Tibial nerve (tissue), 4 donors: ENCODE data around the gene PIGP. TPM values are rescaled to one million over a fixed set of nuclear protein-coding genes. Genes with fewer than 3 reads are reported as not detected.
A peak's percentile ranks its signal among the peaks of the same experiment; 100 is the strongest.

Source experiments
- DNase-seq, 2 donors: peaks; one replicate each; pipeline ENCODE4 v3.0.0-alpha.2; 2019; ENCODE audit warnings: low spot score in 2 of 2
- H3K27ac ChIP-seq, 4 donors: fragments of 200-600 bp; sonication (generic) in 3 of 4; one replicate each; pipeline ENCODE4 v1.5.1; 2017 to 2019; ENCODE audit warnings: mild to moderate bottlenecking in 1 of 4
- H3K27me3 ChIP-seq, 2 donors: fragments of 200-600 bp; sonication (generic) in 1 of 2; one replicate each; pipeline versions ENCODE4 v1.5.1 to v1.6.0; 2017 to 2019
- H3K36me3 ChIP-seq, 3 donors: fragments of 200-600 bp; sonication (generic); one replicate each; pipeline ENCODE4 v1.5.1; 2018 to 2019
- H3K4me1 ChIP-seq, 4 donors: fragments of 200-600 bp; sonication (generic) in 3 of 4; one replicate each; pipeline ENCODE4 v1.5.1; 2017 to 2019
- H3K4me3 ChIP-seq, 4 donors: fragments of 200-600 bp; sonication (generic) in 3 of 4; one replicate each; pipeline ENCODE4 v1.5.1; 2017 to 2019; ENCODE audit warnings: mild to moderate bottlenecking in 1 of 4, moderate library complexity in 1 of 4
- H3K9me3 ChIP-seq, 4 donors: fragments of 200-600 bp; sonication (generic) in 3 of 4; one replicate each; pipeline ENCODE4 v1.5.1; 2017 to 2019
- EP300 ChIP-seq, 2 donors: sonication (generic); formaldehyde crosslinking; IDR thresholded peaks; one replicate each; pipeline ENCODE4 v1.6.1; 2017; ENCODE audit warnings: antibody characterized with exemption in 2 of 2, mild to moderate bottlenecking in 1 of 2
- POLR2A ChIP-seq, 2 donors: fragments of 450-650 bp; IDR thresholded peaks; one replicate each; pipeline ENCODE4 v1.6.1; 2017; ENCODE audit warnings: antibody characterized with exemption in 2 of 2, mild to moderate bottlenecking in 2 of 2, moderate library complexity in 2 of 2
- WGBS, 2 donors: methylation state at CpG; one replicate each; pipeline ENCODE4 v1.1.5; 2018; 5-methylcytosine and 5-hydroxymethylcytosine counted together
- total RNA-seq, 4 donors: library from RNA; depleted of rRNA; stranded (reverse); fragments of >200 nt; gene quantifications; one replicate each; pipeline ENCODE4 v1.1.0, GENCODE V29; 2016
- TF ChIP-seq, protein P1 (sequence below), 5 experiments: fragments of 200-600 bp in 3 of 5; fragments of 450-650 bp in 2 of 5; sonication (generic) in 3 of 5; IDR thresholded peaks; one replicate each; pipeline ENCODE4 v1.5.1; 2016 to 2019; ENCODE audit warnings: antibody characterized with exemption in 5 of 5, mild to moderate bottlenecking in 3 of 5, moderate library complexity in 2 of 5

Gene PIGP
- total RNA-seq, 4 donors from 2014 or later = 4.5 to 40.0 (median 26.5) TPM

DNA sequence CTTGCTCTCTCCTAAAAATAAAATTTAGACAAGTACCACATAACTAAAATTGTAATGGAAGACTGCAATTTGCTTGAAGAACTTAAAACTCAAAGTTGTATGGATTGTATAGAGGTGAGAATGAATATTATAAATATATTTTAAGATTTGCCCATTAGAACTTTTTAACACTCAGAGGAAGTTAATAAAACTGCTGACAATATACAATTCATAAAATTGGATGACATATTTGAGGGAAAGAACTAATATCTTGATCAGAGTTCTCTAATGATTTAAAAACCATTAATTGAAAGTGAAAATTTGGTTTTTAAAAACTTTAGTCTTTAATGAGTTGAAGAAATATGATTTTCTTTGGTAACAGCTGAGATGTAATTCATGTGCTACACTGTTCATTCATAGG is 21.1 kb upstream of the PIGP start:
- Histone ChIP-seq H3K27ac (no peak overlapping the region), H3K4me1 (no peaks in the 10 kb centered on the region), H3K4me3 (no peak overlapping the region), H3K27me3 (no peaks in the 10 kb centered on the region), H3K36me3 (peaks cover 0 to 45% (median 14%) of the 10 kb centered on the region in 3 donors), H3K9me3 (no peaks in the 10 kb centered on the region)
- TF ChIP-seq POLR2A (IDR thresholded peaks at IDR 0.05) (no peak), EP300 (IDR thresholded peaks at IDR 0.05) (no peak)
- TF ChIP-seq, protein P1, sequence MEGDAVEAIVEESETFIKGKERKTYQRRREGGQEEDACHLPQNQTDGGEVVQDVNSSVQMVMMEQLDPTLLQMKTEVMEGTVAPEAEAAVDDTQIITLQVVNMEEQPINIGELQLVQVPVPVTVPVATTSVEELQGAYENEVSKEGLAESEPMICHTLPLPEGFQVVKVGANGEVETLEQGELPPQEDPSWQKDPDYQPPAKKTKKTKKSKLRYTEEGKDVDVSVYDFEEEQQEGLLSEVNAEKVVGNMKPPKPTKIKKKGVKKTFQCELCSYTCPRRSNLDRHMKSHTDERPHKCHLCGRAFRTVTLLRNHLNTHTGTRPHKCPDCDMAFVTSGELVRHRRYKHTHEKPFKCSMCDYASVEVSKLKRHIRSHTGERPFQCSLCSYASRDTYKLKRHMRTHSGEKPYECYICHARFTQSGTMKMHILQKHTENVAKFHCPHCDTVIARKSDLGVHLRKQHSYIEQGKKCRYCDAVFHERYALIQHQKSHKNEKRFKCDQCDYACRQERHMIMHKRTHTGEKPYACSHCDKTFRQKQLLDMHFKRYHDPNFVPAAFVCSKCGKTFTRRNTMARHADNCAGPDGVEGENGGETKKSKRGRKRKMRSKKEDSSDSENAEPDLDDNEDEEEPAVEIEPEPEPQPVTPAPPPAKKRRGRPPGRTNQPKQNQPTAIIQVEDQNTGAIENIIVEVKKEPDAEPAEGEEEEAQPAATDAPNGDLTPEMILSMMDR (IDR thresholded peaks at IDR 0.05) = no peak
- DNase-seq = no peak

- H3K27me3 ChIP-seq = no peaks in the 10 kb centered on the region
- H3K9me3 ChIP-seq = no peaks in the 10 kb centered on the region
- TF ChIP-seq, protein P1 (IDR thresholded peaks at IDR 0.05) = no peak
- no peak for TF ChIP-seq POLR2A (IDR thresholded peaks at IDR 0.05)
- TF ChIP-seq EP300 (IDR thresholded peaks at IDR 0.05) = no peak
- peaks cover 0 to 6% (median 0%) of the 10 kb centered on the region in 3 donors for H3K36me3 ChIP-seq
- H3K27ac ChIP-seq = no peak overlapping the region
- WGBS, 2 donors = 59 to 62% methylated on average over 5 of the region's 5 CpGs
- no peak for DNase-seq
- H3K4me3 ChIP-seq = no peak overlapping the region
- peaks cover 0 to 20% (median 4%) of the 10 kb centered on the region in 4 donors for H3K4me1 ChIP-seq
Observed at GRCh38 chr21:37088186-37088735, 15.4 kb upstream of the PIGP start.

DNA sequence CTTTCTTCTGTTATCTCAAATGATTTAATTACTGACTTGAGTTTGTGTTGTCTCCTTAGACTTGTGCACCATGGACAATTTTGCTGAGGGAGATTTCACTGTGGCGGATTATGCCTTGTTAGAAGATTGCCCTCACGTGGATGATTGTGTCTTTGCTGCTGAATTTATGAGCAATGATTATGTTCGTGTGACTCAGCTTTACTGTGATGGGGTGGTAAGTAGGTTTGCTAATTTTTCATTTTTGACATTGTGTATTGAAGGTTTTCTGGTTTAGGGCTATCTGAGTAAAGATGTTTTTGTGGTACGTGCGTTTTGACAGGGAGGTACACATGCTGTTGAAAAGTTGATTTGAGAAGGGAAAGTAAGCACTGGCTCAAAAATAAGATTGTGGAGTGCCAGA is 14.3 kb upstream of the PIGP start:
- Histone ChIP-seq H3K36me3 (peaks cover 0 to 6% (median 0%) of the 10 kb centered on the region in 3 donors), H3K27me3 (no peaks in the 10 kb centered on the region), H3K4me1 (peaks cover 0 to 30% (median 5%) of the 10 kb centered on the region in 4 donors), H3K27ac (no peak overlapping the region), H3K4me3 (no peak overlapping the region), H3K9me3 (no peaks in the 10 kb centered on the region)
- peak in 1 of 2 donors; percentile 42 for DNase-seq
- TF ChIP-seq POLR2A (IDR thresholded peaks at IDR 0.05) = no peak
- TF ChIP-seq, protein P1 (IDR thresholded peaks at IDR 0.05) = peak; percentile 4 to 40 (median 36)
- 53 to 56% methylated on average over 5 of the region's 5 CpGs for WGBS, 2 donors

DNA sequence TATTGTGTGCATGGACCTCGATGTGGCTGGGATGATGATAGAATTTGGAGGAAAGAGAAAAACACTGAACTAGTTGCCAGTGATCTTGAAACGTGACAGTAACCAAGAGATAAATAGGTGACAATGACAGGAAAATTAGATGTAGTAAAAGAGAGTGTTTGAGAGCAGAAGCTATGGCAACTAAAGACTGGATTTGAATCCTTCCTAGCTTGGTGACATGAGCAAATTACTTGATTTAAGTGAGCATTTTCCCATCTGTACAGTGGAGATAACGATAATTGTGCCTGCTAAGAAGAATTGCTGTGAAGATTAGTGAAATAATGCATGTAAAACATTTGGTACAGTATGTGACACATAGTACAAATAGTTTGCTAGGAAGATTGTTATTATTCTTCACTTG is 12.9 kb upstream of the PIGP start:
- Histone ChIP-seq H3K27ac (no peak overlapping the region), H3K27me3 (no peaks in the 10 kb centered on the region), H3K9me3 (no peaks in the 10 kb centered on the region), H3K4me1 (peaks cover 0 to 31% (median 5%) of the 10 kb centered on the region in 4 donors), H3K4me3 (no peak overlapping the region), H3K36me3 (peaks cover 0 to 4% (median 0%) of the 10 kb centered on the region in 3 donors)
- no peak for DNase-seq
- 87% methylated on average over 3 of the region's 3 CpGs for WGBS, 2 donors
- no peak for TF ChIP-seq POLR2A (IDR thresholded peaks at IDR 0.05)

- H3K9me3 ChIP-seq = peaks cover 0 to 11% (median 0%) of the 10 kb centered on the region in 4 donors
- peaks cover 0 to 25% (median 5%) of the 10 kb centered on the region in 4 donors for H3K4me1 ChIP-seq
- H3K4me3 ChIP-seq = no peak overlapping the region
- H3K27ac ChIP-seq = no peak overlapping the region
- H3K36me3 ChIP-seq = no peaks in the 10 kb centered on the region
- TF ChIP-seq POLR2A (IDR thresholded peaks at IDR 0.05) = no peak
- TF ChIP-seq, protein P1 (IDR thresholded peaks at IDR 0.05) = no peak
- no peak for TF ChIP-seq EP300 (IDR thresholded peaks at IDR 0.05)
- DNase-seq = no peak
- H3K27me3 ChIP-seq = no peaks in the 10 kb centered on the region
Observed at GRCh38 chr21:37082856-37083528, 10.1 kb upstream of the PIGP start.
